ENCODE data around the gene RBMS1. TPM values are rescaled to one million over a fixed set of nuclear protein-coding genes. Genes with fewer than 3 reads are reported as not detected.

The RBMS1 gene
- total RNA-seq, 2 donors from 2014 or later = 18.8 to 22.8 TPM

- Histone ChIP-seq H3K27ac (no peak overlapping the region), H3K9me3 (no peaks in the 10 kb centered on the region), H3K4me3 (no peak overlapping the region), H3K27me3 (replicated peaks; ENCODE audit: insufficient read depth) (no peaks in the 10 kb centered on the region), H3K4me1 (replicated peaks) (no peaks in the 10 kb centered on the region), H3K36me3 (no peaks in the 10 kb centered on the region)
- 91% methylated on average over 1 of the region's 1 CpG for WGBS
- TF ChIP-seq CTCF (IDR thresholded peaks at IDR 0.05) = no peak
- TF ChIP-seq POLR2A (IDR thresholded peaks at IDR 0.05) = no peak
- no peak for TF ChIP-seq POLR2AphosphoS5 (IDR thresholded peaks at IDR 0.05)
- intact Hi-C loops (cut with DNase I) = loop anchor here (5.0 to 10.0 kb wide), 2 partner anchors 725 to 742 kb away; no protein-coding TSS in a partner anchor
- no peak for DNase-seq (ENCODE audit: low spot score)
Measured at GRCh38 chr2:160249876-160250275, 243.7 kb downstream of the RBMS1 start.

GRCh38 chr2:160247296-160248035 lies 246.1 kb downstream of the RBMS1 start:
- intact Hi-C loops (cut with DNase I) = loop anchor here (10.0 kb wide), 1 partner anchor 727 kb away; no protein-coding TSS in a partner anchor
- H3K4me1 ChIP-seq (replicated peaks) = no peaks in the 10 kb centered on the region
- H3K9me3 ChIP-seq = no peaks in the 10 kb centered on the region
- TF ChIP-seq POLR2AphosphoS5 (IDR thresholded peaks at IDR 0.05) (no peak), CTCF (IDR thresholded peaks at IDR 0.05) (no peak), POLR2A (IDR thresholded peaks at IDR 0.05) (no peak)
- WGBS = 52% methylated on average over 6 of the region's 6 CpGs
- H3K4me3 ChIP-seq = no peak overlapping the region
- no peaks in the 10 kb centered on the region for H3K36me3 ChIP-seq
- H3K27ac ChIP-seq = no peak overlapping the region
- H3K27me3 ChIP-seq (replicated peaks; ENCODE audit: insufficient read depth) = no peaks in the 10 kb centered on the region
- no peak for DNase-seq (ENCODE audit: low spot score)

- H3K4me1 ChIP-seq (replicated peaks) = no peaks in the 10 kb centered on the region
- H3K27ac ChIP-seq = no peak overlapping the region
- no peak for TF ChIP-seq POLR2A (IDR thresholded peaks at IDR 0.05)
- no peak for TF ChIP-seq POLR2AphosphoS5 (IDR thresholded peaks at IDR 0.05)
- TF ChIP-seq CTCF (IDR thresholded peaks at IDR 0.05) = no peak
- intact Hi-C loops (cut with DNase I) = loop anchor here (10.0 kb wide), 1 partner anchor 728 kb away; no protein-coding TSS in a partner anchor
- H3K36me3 ChIP-seq = no peaks in the 10 kb centered on the region
- H3K27me3 ChIP-seq (replicated peaks; ENCODE audit: insufficient read depth) = no peaks in the 10 kb centered on the region
- no peaks in the 10 kb centered on the region for H3K9me3 ChIP-seq
- no peak overlapping the region for H3K4me3 ChIP-seq
- no peak for DNase-seq (ENCODE audit: low spot score)
- WGBS = 97% methylated on average over 2 of the region's 2 CpGs
Measured at GRCh38 chr2:160246356-160246755, 247.3 kb downstream of the RBMS1 start.

GRCh38 chr2:160245614-160246155 lies 247.9 kb downstream of the RBMS1 start:
- H3K4me3 ChIP-seq = no peak overlapping the region
- H3K27ac ChIP-seq = no peak overlapping the region
- no peak for DNase-seq (ENCODE audit: low spot score)
- H3K9me3 ChIP-seq = no peaks in the 10 kb centered on the region
- 89% methylated on average over 5 of the region's 5 CpGs for WGBS
- H3K4me1 ChIP-seq (replicated peaks) = no peaks in the 10 kb centered on the region
- H3K27me3 ChIP-seq (replicated peaks; ENCODE audit: insufficient read depth) = no peaks in the 10 kb centered on the region
- TF ChIP-seq CTCF (IDR thresholded peaks at IDR 0.05) (no peak), POLR2A (IDR thresholded peaks at IDR 0.05) (no peak), POLR2AphosphoS5 (IDR thresholded peaks at IDR 0.05) (no peak)
- intact Hi-C loops (cut with DNase I) = loop anchor here (10.0 kb wide), 1 partner anchor 729 kb away; no protein-coding TSS in a partner anchor
- no peaks in the 10 kb centered on the region for H3K36me3 ChIP-seq
